NT2/D1 (cell line): Measurements from ENCODE around the gene ADARB2.

Experiments
- SUZ12 ChIP-seq: IDR thresholded peaks from 2 replicates; pipeline ENCODE4 v1.6.1; 2011; ENCODE audit not compliant: insufficient read length, insufficient read depth; ENCODE audit errors: extremely low read depth
- YY1 ChIP-seq: IDR thresholded peaks from 2 replicates; pipeline ENCODE4 v1.6.1; 2011; ENCODE audit not compliant: insufficient read length, insufficient read depth
- ZNF274 ChIP-seq: IDR thresholded peaks from 2 replicates; pipeline ENCODE4 v1.6.1; 2011; ENCODE audit warnings: mild to moderate bottlenecking, low read depth, low read length

DNA sequence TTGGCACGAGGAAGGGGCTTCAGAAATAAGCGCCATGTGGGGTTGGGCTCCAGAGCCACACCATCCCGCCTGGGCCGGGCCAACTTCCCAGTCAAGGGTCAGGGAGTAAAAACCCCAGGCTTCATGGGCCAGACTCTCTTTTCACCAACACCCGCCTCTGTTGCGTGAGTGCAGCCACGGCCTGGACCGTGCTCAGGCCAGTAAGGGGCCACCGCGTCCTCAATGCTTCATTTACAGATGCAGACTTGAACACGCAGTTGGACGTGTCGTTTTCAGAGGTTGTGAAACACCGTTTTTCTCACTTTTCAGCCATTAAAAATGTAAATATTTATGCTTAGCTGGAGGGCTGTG, 520.1 kb downstream of the ADARB2 start:
- no peak for TF ChIP-seq SUZ12
- TF ChIP-seq ZNF274 = no peak
- no peak for TF ChIP-seq YY1
